GM18951 (cell line): ENCODE measurements around the gene KSR2.

Source experiments
- POLR2A ChIP-seq: IDR thresholded peaks from 4 replicates; pipeline ENCODE4 v1.6.1; 2011; ENCODE audit warnings: mild to moderate bottlenecking; ENCODE audit not compliant: insufficient read length, insufficient read depth; ENCODE audit errors: extremely low read depth
- in situ Hi-C: fragments of 300-500 bp; cut with MboI; formaldehyde crosslinking; loops from one replicate; pipeline ENCODE4 v1.12.0; 2022; ENCODE audit warnings: low sequenced_read_pairs, mixed read lengths, inconsistent platforms; ENCODE audit not compliant: unreplicated experiment

Gene KSR2

GRCh38 chr12:117497407-117497806 is 471.4 kb downstream of the KSR2 start:
- TF ChIP-seq POLR2A, result no peak
- in situ Hi-C loops, result no loop called here

- TF ChIP-seq POLR2A, result no peak
- in situ Hi-C loops, result no loop called here
Observed at GRCh38 chr12:117494833-117495655, 473.7 kb downstream of the KSR2 start.

- TF ChIP-seq POLR2A, result no peak
Observed at GRCh38 chr12:117491711-117492110, 477.1 kb downstream of the KSR2 start.

GRCh38 chr12:117490130-117490529 is 478.7 kb downstream of the KSR2 start:
- in situ Hi-C loops, result no loop called here
- TF ChIP-seq POLR2A, result no peak

More at GRCh38 chr12:117491711-117492110, 477.1 kb downstream of the KSR2 start:
- in situ Hi-C loops, result no loop called here

GRCh38 chr12:117489671-117490070 is 479.1 kb downstream of the KSR2 start:
- in situ Hi-C loops, result no loop called here

GRCh38 chr12:117486840-117487659 is 481.7 kb downstream of the KSR2 start:
- TF ChIP-seq POLR2A, result no peak
- in situ Hi-C loops, result no loop called here

More at GRCh38 chr12:117489671-117490070, 479.1 kb downstream of the KSR2 start:
- no peak for TF ChIP-seq POLR2A

GRCh38 chr12:117485984-117486839 is 482.6 kb downstream of the KSR2 start:
- TF ChIP-seq POLR2A, result no peak
- in situ Hi-C loops, result no loop called here

- in situ Hi-C loops, result no loop called here
- no peak for TF ChIP-seq POLR2A
Observed at GRCh38 chr12:117484901-117485300, 483.9 kb downstream of the KSR2 start.

GRCh38 chr12:117483501-117483900 is 485.3 kb downstream of the KSR2 start:
- no peak for TF ChIP-seq POLR2A
- in situ Hi-C loops, result no loop called here

- in situ Hi-C loops, result no loop called here
- TF ChIP-seq POLR2A, result no peak
Observed at GRCh38 chr12:117481470-117481869, 487.3 kb downstream of the KSR2 start.

- in situ Hi-C loops, result no loop called here
- TF ChIP-seq POLR2A, result no peak
Observed at GRCh38 chr12:117476341-117476740, 492.4 kb downstream of the KSR2 start.

- in situ Hi-C loops, result no loop called here
Observed at GRCh38 chr12:117473856-117474255, 494.9 kb downstream of the KSR2 start.

GRCh38 chr12:117472983-117473382 is 495.8 kb downstream of the KSR2 start:
- TF ChIP-seq POLR2A, result no peak
- in situ Hi-C loops, result no loop called here

More at GRCh38 chr12:117473856-117474255, 494.9 kb downstream of the KSR2 start:
- TF ChIP-seq POLR2A, result no peak
